Endothelial cell of umbilical vein (primary cell): Measurements from ENCODE around the gene NRF1. TPM values are rescaled to one million over a fixed set of nuclear protein-coding genes. Genes with fewer than 3 reads are reported as not detected.

Experiments
- BruUV-seq: library from RNA; stranded (reverse); fragments of 400-500 nt; replicated peaks from 2 replicates; lab custom pipeline; 2021; lab: Mats Ljungman, UMichigan
- CTCF ChIA-PET: fragments of 300-600, 350-600 bp; sonication (Branson Sonifier 250); formaldehyde crosslinking; loops from one replicate; lab custom pipeline; 2021; ENCODE audit warnings: antibody characterized with exemption, inconsistent platforms; lab: Charles Lee
- POLR2A ChIA-PET: fragments of 300-600, 350-600 bp; sonication (Branson Sonifier 250); formaldehyde crosslinking; loops from one replicate; lab custom pipeline; 2021; ENCODE audit warnings: antibody characterized with exemption, inconsistent platforms; lab: Charles Lee
- DNase-seq: peaks from one replicate; pipeline ENCODE4 v3.0.0-alpha.2; 2011; ENCODE audit warnings: low read depth, low spot score
- FAIRE-seq: peaks from 2 replicates; lab custom pipeline; 2011; peaks lifted over from hg19 to GRCh38; lab: Jason Lieb, UNC
- H2AFZ ChIP-seq: 2 replicates; pipeline ENCODE4 v1.6.0; 2012; ENCODE audit warnings: low read depth, low read length, control low read depth, inconsistent platforms
- H3K27ac ChIP-seq: 2 replicates; pipeline ENCODE4 v1.5.1; 2011; ENCODE audit warnings: low read depth, mild to moderate bottlenecking, control low read depth, low read length, moderate library complexity; ENCODE audit not compliant: insufficient read depth
- H3K27me3 ChIP-seq, 2 experiments: 2 replicates each; pipeline versions ENCODE4 v1.6.0 to v1.6.1; 2011; ENCODE audit warnings: low read length in 2 of 2, mixed read lengths in 1 of 2; ENCODE audit not compliant: control insufficient read depth in 2 of 2, insufficient read depth in 2 of 2
- H3K36me3 ChIP-seq, 2 experiments: 2 replicates in 1 of 2; 3 replicates in 1 of 2; pipeline ENCODE4 v1.5.1; 2011; ENCODE audit warnings: low read length in 2 of 2, mild to moderate bottlenecking in 1 of 2, moderate library complexity in 1 of 2; ENCODE audit not compliant: control insufficient read depth in 2 of 2, insufficient read depth in 2 of 2; ENCODE audit errors: extremely low read depth in 1 of 2
- H3K4me1 ChIP-seq: 3 replicates; pipeline ENCODE4 v1.5.1; 2011; ENCODE audit warnings: mild to moderate bottlenecking, low read length; ENCODE audit not compliant: control insufficient read depth, insufficient read depth; ENCODE audit errors: extremely low read depth
- H3K4me2 ChIP-seq: 2 replicates; pipeline ENCODE4 v1.6.1; 2011; ENCODE audit warnings: low read length, control low read depth, mixed read lengths; ENCODE audit not compliant: insufficient read depth
- H3K4me3 ChIP-seq, 3 experiments: fragments of 200-600 bp in 1 of 3; sonication (generic), shearing (Covaris generic) in 1 of 3; replicated peaks in 1 of 3; 2 replicates each; pipeline ENCODE4 v1.5.1; 2011 to 2016; ENCODE audit warnings: control low read depth in 3 of 3, low read length in 3 of 3, mild to moderate bottlenecking in 2 of 3, inconsistent platforms in 1 of 3, low read depth in 1 of 3, moderate library complexity in 1 of 3; ENCODE audit not compliant: insufficient read depth in 1 of 3
- H3K79me2 ChIP-seq: 2 replicates; pipeline ENCODE4 v1.6.0; 2012; ENCODE audit warnings: low read length, inconsistent platforms; ENCODE audit not compliant: control insufficient read depth, insufficient read depth
- H3K9ac ChIP-seq: replicated peaks from 2 replicates; pipeline ENCODE3; 2011; ENCODE audit warnings: low read length, control low read depth; ENCODE audit not compliant: insufficient read depth; ENCODE audit errors: extremely low read depth
- H3K9me1 ChIP-seq: replicated peaks from 3 replicates; pipeline ENCODE4 v1.6.0; 2011; ENCODE audit warnings: mild to moderate bottlenecking, low read length; ENCODE audit not compliant: control insufficient read depth, insufficient read depth; ENCODE audit errors: extremely low read depth
- H3K9me3 ChIP-seq: replicated peaks from 2 replicates; pipeline ENCODE4 v1.5.1; 2012; ENCODE audit warnings: low read length, inconsistent platforms; ENCODE audit not compliant: control insufficient read depth, insufficient read depth
- H4K20me1 ChIP-seq: replicated peaks from 2 replicates; pipeline ENCODE3; 2011; ENCODE audit warnings: mild to moderate bottlenecking, low read length; ENCODE audit not compliant: control insufficient read depth, insufficient read depth; ENCODE audit errors: extremely low read depth
- CTCF ChIP-seq, 2 donors: IDR thresholded peaks; 1 replicate in 1 of 2; 2 replicates in 1 of 2; pipeline ENCODE4 v1.5.1; 2011; ENCODE audit warnings: low read length in 2 of 2, mild to moderate bottlenecking in 2 of 2, moderate library complexity in 2 of 2, control low read depth in 1 of 2, inconsistent platforms in 1 of 2, low read depth in 1 of 2; ENCODE audit not compliant: insufficient read depth in 1 of 2; ENCODE audit errors: extremely low read depth in 1 of 2
- EZH2 ChIP-seq: IDR thresholded peaks from 2 replicates; pipeline ENCODE4 v1.6.1; 2012; ENCODE audit warnings: borderline replicate concordance, low read depth, mild to moderate bottlenecking, moderate library complexity, low read length, inconsistent platforms; ENCODE audit not compliant: severe bottlenecking
- FOS ChIP-seq: IDR thresholded peaks from 2 replicates; pipeline ENCODE4 v1.6.1; 2011; ENCODE audit warnings: mild to moderate bottlenecking, low read length, moderate library complexity, borderline replicate concordance; ENCODE audit not compliant: insufficient read depth
- GATA2 ChIP-seq: IDR thresholded peaks from 2 replicates; pipeline ENCODE4 v1.7.0; 2011; ENCODE audit warnings: low read depth, mild to moderate bottlenecking, moderate library complexity, mixed read lengths, low read length; ENCODE audit not compliant: insufficient read length, insufficient read depth
- JUN ChIP-seq: IDR thresholded peaks from 2 replicates; pipeline ENCODE4 v1.6.1; 2011; ENCODE audit warnings: borderline replicate concordance, low read depth; ENCODE audit not compliant: insufficient read length, insufficient read depth
- MYC ChIP-seq: IDR thresholded peaks from one replicate; pipeline ENCODE4 v1.6.1; 2011; ENCODE audit warnings: mild to moderate bottlenecking, low read depth, low read length
- POLR2A ChIP-seq: IDR thresholded peaks from 2 replicates; pipeline ENCODE4 v1.6.1; 2012; ENCODE audit warnings: low read depth, mild to moderate bottlenecking, control low read depth, low read length
- POLR2AphosphoS5 ChIP-seq: IDR thresholded peaks from 2 replicates; pipeline ENCODE4 v1.6.1; 2012; ENCODE audit warnings: low read depth, mild to moderate bottlenecking, control low read depth, low read length, moderate library complexity; ENCODE audit not compliant: insufficient read depth
- dilution Hi-C: fragments of 300-500 bp; cut with MboI; formaldehyde crosslinking; loops from one replicate; pipeline ENCODE4 v1.15.0; 2019; ENCODE audit warnings: low sequenced_read_pairs; ENCODE audit not compliant: extremely low pct_ligation_motif_present
- intact Hi-C: fragments of 100-400 bp; cut with micrococcal nuclease; formaldehyde crosslinking; loops from one replicate; pipeline ENCODE4 v1.10.0; 2022
- polyA plus RNA-seq, 4 experiments: library from polyadenylated mRNA; depleted of rRNA in 3 of 4; stranded (reverse) in 3 of 4; unstranded in 1 of 4; fragments of >200 nt; gene quantifications; 2 replicates each; pipeline versions ENCODE4 v1.2.1 to v1.2.3, GENCODE V29; 2011 to 2012; ENCODE audit warnings: missing spikeins in 1 of 4
- total RNA-seq: library from RNA; stranded (reverse); gene quantifications from 2 replicates; pipeline ENCODE4 v1.2.3, GENCODE V29; 2021
- TF ChIP-seq, protein P1 (sequence below): IDR thresholded peaks from 2 replicates; pipeline ENCODE4 v1.6.1; 2011; ENCODE audit not compliant: insufficient read depth, insufficient read length

The NRF1 gene
- total and polyA plus RNA-seq, 2 donors (not counting 3 experiments of a cell fraction or from before 2014, with no cell fraction given) = 14.6 to 20.3 TPM

- Histone ChIP-seq H3K9me3 (no peaks in the 10 kb centered on the region), H3K4me1 (no peaks in the 10 kb centered on the region), H3K27me3 (peaks cover 41 to 42% of the 10 kb centered on the region in 2 experiments), H3K27ac (no peak overlapping the region), H3K79me2 (no peaks in the 10 kb centered on the region), H4K20me1 (no peaks in the 10 kb centered on the region), H3K36me3 (no peaks in the 10 kb centered on the region), H3K9me1 (no peaks in the 10 kb centered on the region), H2AFZ (no peak overlapping the region), H3K4me3 (no peak overlapping the region), H3K9ac (no peak overlapping the region), H3K4me2 (no peak overlapping the region)
- DNase-seq = no peak
- TF ChIP-seq GATA2 = no peak
- no peak for TF ChIP-seq EZH2
- TF ChIP-seq FOS = no peak
- no peak for TF ChIP-seq MYC
- BruUV-seq = no TSS peak
- ChIA-PET CTCF (interaction anchor here (0.9 to 1.7 kb wide), 2 partner anchors 9 to 36 kb away, joined by 4 to 5 read pairs; no protein-coding TSS in a partner anchor), POLR2A (no interaction called here)
- dilution Hi-C loops (no loop called here), intact Hi-C loops (no loop called here)
- FAIRE-seq = no peak
Observed at GRCh38 chr7:129789000-129789399, 177.5 kb downstream of the NRF1 start.

DNA sequence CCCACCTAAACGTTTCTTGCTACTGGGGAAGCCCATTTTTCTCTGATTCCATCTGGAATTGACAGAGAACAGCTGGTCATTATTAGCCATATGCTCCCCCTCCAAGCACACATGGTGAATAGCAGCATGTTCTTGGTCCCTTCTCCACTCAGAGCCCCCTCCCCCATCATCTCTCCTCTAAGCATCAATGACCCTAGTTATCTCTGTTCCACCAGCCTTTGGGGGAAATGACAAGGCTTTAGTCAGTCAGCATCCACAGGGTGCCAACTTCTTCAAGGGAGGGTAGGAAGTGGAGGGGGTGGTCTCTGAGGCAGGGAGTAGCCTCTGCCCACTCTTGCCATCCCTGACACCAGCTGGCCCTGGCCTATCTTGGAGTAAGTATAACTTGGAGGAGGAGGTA is 178.1 kb downstream of the NRF1 start:
- H2AFZ ChIP-seq = no peak overlapping the region
- H3K4me3 ChIP-seq = no peak overlapping the region
- TF ChIP-seq POLR2AphosphoS5 (no peak), JUN (no peak), GATA2 (peak; percentile 59), FOS (no peak), CTCF (IDR thresholded peaks at IDR 0.05; ENCODE audit: extremely low read depth in 1 of 2, insufficient read depth in 1 of 2, low read depth in 1 of 2, low read length in 2 of 2) (no peak), MYC (no peak), EZH2 (no peak), POLR2A (no peak)
- TF ChIP-seq, protein P1, sequence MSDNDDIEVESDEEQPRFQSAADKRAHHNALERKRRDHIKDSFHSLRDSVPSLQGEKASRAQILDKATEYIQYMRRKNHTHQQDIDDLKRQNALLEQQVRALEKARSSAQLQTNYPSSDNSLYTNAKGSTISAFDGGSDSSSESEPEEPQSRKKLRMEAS = no peak
- ChIA-PET CTCF (interaction anchor here (1.7 kb wide), 1 partner anchor 10 kb away, joined by 5 read pairs; no protein-coding TSS in a partner anchor), POLR2A (no interaction called here)
- H3K79me2 ChIP-seq = no peaks in the 10 kb centered on the region
- no peaks in the 10 kb centered on the region for H3K36me3 ChIP-seq
- no peak overlapping the region for H3K9ac ChIP-seq
- no peaks in the 10 kb centered on the region for H3K4me1 ChIP-seq
- H3K9me1 ChIP-seq = no peaks in the 10 kb centered on the region
- no peak overlapping the region for H3K27ac ChIP-seq
- dilution Hi-C loops (no loop called here), intact Hi-C loops (no loop called here)
- no peak overlapping the region for H3K4me2 ChIP-seq
- FAIRE-seq (no peak), DNase-seq (no peak)
- H4K20me1 ChIP-seq = no peaks in the 10 kb centered on the region
- BruUV-seq = no TSS peak
- H3K9me3 ChIP-seq = no peaks in the 10 kb centered on the region
- H3K27me3 ChIP-seq = peaks cover 35 to 38% of the 10 kb centered on the region in 2 experiments
